ENCODE measurements around the gene CDPF1. TPM values are rescaled to one million over a fixed set of nuclear protein-coding genes. Genes with fewer than 3 reads are reported as not detected.

CDPF1 gene
- total and polyA plus RNA-seq, 4 experiments from 2014 or later: 10.3 to 31.5 (median 14.2) TPM

- no peak overlapping the region for H3K27ac ChIP-seq (ENCODE audit: low read depth, low read length)
- H3K9me3 ChIP-seq (ENCODE audit: control insufficient read depth in 1 of 2, low read length in 2 of 2): no peaks in the 10 kb centered on the region
- Mint-ChIP-seq H3K9me3 (peaks cover 0 to 2% (median 0%) of the 10 kb centered on the region in 8 donors), H3K4me3 (no peak overlapping the region), H3K36me3 (peaks cover 6 to 13% of the 10 kb centered on the region in 2 donors), H3K4me1 (peaks cover 7 to 23% (median 12%) of the 10 kb centered on the region in 4 donors), H3K27me3 (no peaks in the 10 kb centered on the region), H3K27ac (no peak overlapping the region)
- no peak for DNase-seq
- H3K27me3 ChIP-seq (ENCODE audit: insufficient read depth, low read length): no peaks in the 10 kb centered on the region
- intact Hi-C loops (cut with micrococcal nuclease): no loop called here
- no peaks in the 10 kb centered on the region for H3K36me3 ChIP-seq (ENCODE audit: insufficient read depth, low read length)
- POLR2A ChIA-PET (ENCODE audit: partially characterized antibody): no interaction called here
- H3K4me1 ChIP-seq (ENCODE audit: insufficient read depth, low read length): peaks cover 19% of the 10 kb centered on the region
- CTCF ChIA-PET (ENCODE audit: partially characterized antibody): no interaction called here
- no peak overlapping the region for H3K4me3 ChIP-seq (ENCODE audit: low read length in 2 of 2)
Observed at GRCh38 chr22:46237453-46238124, 12.5 kb downstream of the CDPF1 start.

- Mint-ChIP-seq H3K27ac (peak overlapping the region in 1 of 7 donors; percentile 12), H3K9me3 (peaks cover 0 to 2% (median 0%) of the 10 kb centered on the region in 8 donors), H3K4me3 (no peak overlapping the region), H3K4me1 (peaks cover 5 to 12% (median 6%) of the 10 kb centered on the region in 4 donors), H3K36me3 (peaks cover 9 to 18% of the 10 kb centered on the region in 2 donors), H3K27me3 (no peaks in the 10 kb centered on the region)
- Histone ChIP-seq H3K9me3 (ENCODE audit: control insufficient read depth in 1 of 2, low read length in 2 of 2) (no peaks in the 10 kb centered on the region), H3K27ac (ENCODE audit: low read depth, low read length) (no peak overlapping the region), H3K36me3 (ENCODE audit: insufficient read depth, low read length) (peaks cover 7% of the 10 kb centered on the region), H3K4me1 (ENCODE audit: insufficient read depth, low read length) (peaks cover 8% of the 10 kb centered on the region), H3K4me3 (ENCODE audit: low read length in 2 of 2) (no peak overlapping the region), H3K27me3 (ENCODE audit: insufficient read depth, low read length) (no peaks in the 10 kb centered on the region)
- DNase-seq: no peak
- CTCF ChIA-PET (ENCODE audit: partially characterized antibody): no interaction called here
- POLR2A ChIA-PET (ENCODE audit: partially characterized antibody): no interaction called here
- intact Hi-C loops (cut with micrococcal nuclease): no loop called here
Observed at GRCh38 chr22:46234969-46235368, 15.1 kb downstream of the CDPF1 start.

- H3K9me3 Mint-ChIP-seq: peaks cover 0 to 2% (median 0%) of the 10 kb centered on the region in 8 donors
- Histone ChIP-seq H3K27ac (ENCODE audit: low read depth, low read length) (no peak overlapping the region), H3K36me3 (ENCODE audit: insufficient read depth, low read length) (peaks cover 7% of the 10 kb centered on the region), H3K4me1 (ENCODE audit: insufficient read depth, low read length) (no peaks in the 10 kb centered on the region), H3K9me3 (ENCODE audit: control insufficient read depth in 1 of 2, low read length in 2 of 2) (no peaks in the 10 kb centered on the region), H3K4me3 (ENCODE audit: low read length in 2 of 2) (no peak overlapping the region), H3K27me3 (ENCODE audit: insufficient read depth, low read length) (no peaks in the 10 kb centered on the region)
- peaks cover 0 to under 1% (median 0%) of the 10 kb centered on the region in 4 donors for H3K4me1 Mint-ChIP-seq
- POLR2A ChIA-PET (ENCODE audit: partially characterized antibody): no interaction called here
- no peak overlapping the region for H3K4me3 Mint-ChIP-seq
- CTCF ChIA-PET (ENCODE audit: partially characterized antibody): no interaction called here
- peaks cover 9 to 15% of the 10 kb centered on the region in 2 donors for H3K36me3 Mint-ChIP-seq
- intact Hi-C loops (cut with micrococcal nuclease): no loop called here
- H3K27ac Mint-ChIP-seq: no peak overlapping the region
- H3K27me3 Mint-ChIP-seq: no peaks in the 10 kb centered on the region
- no peak for DNase-seq
Observed at GRCh38 chr22:46233231-46233630, 16.9 kb downstream of the CDPF1 start.

- POLR2A ChIA-PET (ENCODE audit: partially characterized antibody): no interaction called here
- H3K27ac ChIP-seq (ENCODE audit: low read depth, low read length): no peak overlapping the region
- no peaks in the 10 kb centered on the region for H3K9me3 Mint-ChIP-seq
- peaks cover 7 to 13% of the 10 kb centered on the region in 2 donors for H3K36me3 Mint-ChIP-seq
- DNase-seq: no peak
- H3K4me3 ChIP-seq (ENCODE audit: low read length in 2 of 2): no peak overlapping the region
- intact Hi-C loops (cut with micrococcal nuclease): no loop called here
- peaks cover 7% of the 10 kb centered on the region for H3K36me3 ChIP-seq (ENCODE audit: insufficient read depth, low read length)
- H3K27ac Mint-ChIP-seq: no peak overlapping the region
- H3K27me3 ChIP-seq (ENCODE audit: insufficient read depth, low read length): no peaks in the 10 kb centered on the region
- CTCF ChIA-PET (ENCODE audit: partially characterized antibody): no interaction called here
- no peaks in the 10 kb centered on the region for H3K27me3 Mint-ChIP-seq
- no peaks in the 10 kb centered on the region for H3K4me1 ChIP-seq (ENCODE audit: insufficient read depth, low read length)
- H3K9me3 ChIP-seq (ENCODE audit: control insufficient read depth in 1 of 2, low read length in 2 of 2): no peaks in the 10 kb centered on the region
- H3K4me1 Mint-ChIP-seq: peaks cover 0 to 3% (median 0%) of the 10 kb centered on the region in 4 donors
- no peak overlapping the region for H3K4me3 Mint-ChIP-seq
Observed at GRCh38 chr22:46230262-46230901, 19.7 kb downstream of the CDPF1 start.

GRCh38 chr22:46229701-46230100 is 20.4 kb downstream of the CDPF1 start:
- Mint-ChIP-seq H3K27ac (no peak overlapping the region), H3K4me1 (peaks cover 0 to 3% (median 0%) of the 10 kb centered on the region in 4 donors), H3K9me3 (no peaks in the 10 kb centered on the region), H3K27me3 (no peaks in the 10 kb centered on the region), H3K36me3 (peaks cover 7 to 10% of the 10 kb centered on the region in 2 donors), H3K4me3 (no peak overlapping the region)
- ChIA-PET CTCF (ENCODE audit: partially characterized antibody) (no interaction called here), POLR2A (ENCODE audit: partially characterized antibody) (no interaction called here)
- peaks cover 7% of the 10 kb centered on the region for H3K36me3 ChIP-seq (ENCODE audit: insufficient read depth, low read length)
- no peaks in the 10 kb centered on the region for H3K27me3 ChIP-seq (ENCODE audit: insufficient read depth, low read length)
- no peak for DNase-seq
- no peaks in the 10 kb centered on the region for H3K4me1 ChIP-seq (ENCODE audit: insufficient read depth, low read length)
- H3K27ac ChIP-seq (ENCODE audit: low read depth, low read length): no peak overlapping the region
- no peaks in the 10 kb centered on the region for H3K9me3 ChIP-seq (ENCODE audit: control insufficient read depth in 1 of 2, low read length in 2 of 2)
- intact Hi-C loops (cut with micrococcal nuclease): no loop called here
- no peak overlapping the region for H3K4me3 ChIP-seq (ENCODE audit: low read length in 2 of 2)

- DNase-seq: no peak
- Histone ChIP-seq H3K9me3 (ENCODE audit: control insufficient read depth in 1 of 2, low read length in 2 of 2) (no peaks in the 10 kb centered on the region), H3K4me3 (ENCODE audit: low read length in 2 of 2) (no peak overlapping the region), H3K27me3 (ENCODE audit: insufficient read depth, low read length) (no peaks in the 10 kb centered on the region), H3K4me1 (ENCODE audit: insufficient read depth, low read length) (no peaks in the 10 kb centered on the region), H3K27ac (ENCODE audit: low read depth, low read length) (no peak overlapping the region), H3K36me3 (ENCODE audit: insufficient read depth, low read length) (peaks cover 1% of the 10 kb centered on the region)
- intact Hi-C loops (cut with micrococcal nuclease): no loop called here
- Mint-ChIP-seq H3K36me3 (peaks cover 8% of the 10 kb centered on the region in 2 donors), H3K27ac (no peak overlapping the region), H3K4me3 (no peak overlapping the region), H3K9me3 (no peaks in the 10 kb centered on the region), H3K4me1 (peaks cover 0 to 3% (median 0%) of the 10 kb centered on the region in 4 donors), H3K27me3 (no peaks in the 10 kb centered on the region)
- ChIA-PET CTCF (ENCODE audit: partially characterized antibody) (interaction anchor here (1.3 kb wide), 1 partner anchor 232 kb away, joined by 4 read pairs; no protein-coding TSS in a partner anchor), POLR2A (ENCODE audit: partially characterized antibody) (interaction anchor here (2.2 kb wide), 1 partner anchor 23 kb away, joined by 7 read pairs; the partner anchor contains the start of gene CDPF1)
Observed at GRCh38 chr22:46226577-46226976, 23.5 kb downstream of the CDPF1 start.

- H3K9me3 ChIP-seq (ENCODE audit: control insufficient read depth in 1 of 2, low read length in 2 of 2): no peaks in the 10 kb centered on the region
- no peaks in the 10 kb centered on the region for H3K4me1 ChIP-seq (ENCODE audit: insufficient read depth, low read length)
- intact Hi-C loops (cut with micrococcal nuclease): no loop called here
- Mint-ChIP-seq H3K27me3 (no peaks in the 10 kb centered on the region), H3K4me1 (peaks cover 0 to 3% (median 0%) of the 10 kb centered on the region in 4 donors), H3K4me3 (no peak overlapping the region), H3K27ac (no peak overlapping the region), H3K9me3 (no peaks in the 10 kb centered on the region), H3K36me3 (peaks cover 12 to 14% of the 10 kb centered on the region in 2 donors)
- H3K27ac ChIP-seq (ENCODE audit: low read depth, low read length): no peak overlapping the region
- H3K27me3 ChIP-seq (ENCODE audit: insufficient read depth, low read length): no peaks in the 10 kb centered on the region
- ChIA-PET POLR2A (ENCODE audit: partially characterized antibody) (no interaction called here), CTCF (ENCODE audit: partially characterized antibody) (no interaction called here)
- DNase-seq: no peak
- no peak overlapping the region for H3K4me3 ChIP-seq (ENCODE audit: low read length in 2 of 2)
- no peaks in the 10 kb centered on the region for H3K36me3 ChIP-seq (ENCODE audit: insufficient read depth, low read length)
Observed at GRCh38 chr22:46225631-46226030, 24.5 kb downstream of the CDPF1 start.

Data from CD4-positive, alpha-beta memory T cell (primary cell).